ENCODE data around the gene DPYSL3. TPM values are rescaled to one million over a fixed set of nuclear protein-coding genes. Genes with fewer than 3 reads are reported as not detected.

Gene DPYSL3
- total RNA-seq, 1 experiment from 2014 or later = 17.2 TPM

- intact Hi-C loops (cut with micrococcal nuclease) = no loop called here
- Histone ChIP-seq H3K27ac (ENCODE audit: low read depth, low read length) (no peak overlapping the region), H3K4me1 (ENCODE audit: control insufficient read depth in 1 of 2, insufficient read depth in 2 of 2, low read length in 2 of 2) (no peaks in the 10 kb centered on the region), H4K20me1 (ENCODE audit: insufficient read depth) (no peaks in the 10 kb centered on the region), H3K9ac (ENCODE audit: low read length) (no peak overlapping the region), H3K9me3 (ENCODE audit: control insufficient read depth in 1 of 2, insufficient read depth in 1 of 2, low read depth in 1 of 2, low read length in 2 of 2) (no peaks in the 10 kb centered on the region), H2AFZ (ENCODE audit: low read depth, low read length, poor library complexity, severe bottlenecking) (no peak overlapping the region), H3K36me3 (ENCODE audit: control insufficient read depth in 1 of 2, insufficient read depth in 2 of 2, low read length in 2 of 2) (no peaks in the 10 kb centered on the region), H3K79me2 (ENCODE audit: insufficient read depth, low read length) (no peaks in the 10 kb centered on the region), H3K4me3 (replicated peaks in 1 of 2; ENCODE audit: low read depth in 1 of 2, low read length in 2 of 2) (no peak overlapping the region), H3K4me2 (ENCODE audit: low read length) (no peak overlapping the region), H3K27me3 (ENCODE audit: insufficient read depth, low read length) (no peaks in the 10 kb centered on the region), H3K9me2 (ENCODE audit: insufficient read depth) (no peaks in the 10 kb centered on the region)
- ATAC-seq (no peak), DNase-seq (ENCODE audit: low read depth, low spot score) (no peak)
- ChIA-PET POLR2A (no interaction called here), CTCF (no interaction called here), RAD21 (ENCODE audit: low non-redundant PET in 1 of 2, low total read pairs in 2 of 2, uncharacterized antibody in 2 of 2, unreplicated experiment in 2 of 2) (no interaction called here)
- BruUV-seq (replicated peaks) = no TSS peak
- no peak for TF ChIP-seq EGR1 (IDR thresholded peaks at IDR 0.05; ENCODE audit: low read depth)
- no peak for TF ChIP-seq RAD21 (IDR thresholded peaks at IDR 0.05; ENCODE audit: low read depth)
- no peak for TF ChIP-seq TCF7L2 (IDR thresholded peaks at IDR 0.05; ENCODE audit: borderline replicate concordance, extremely low read depth, insufficient read depth, insufficient read length)
- no peak for TF ChIP-seq FOSL1 (IDR thresholded peaks at IDR 0.05; ENCODE audit: low read depth)
Measured at GRCh38 chr5:147415651-147416050, 94.2 kb downstream of the DPYSL3 start.

- no peaks in the 10 kb centered on the region for H3K36me3 ChIP-seq (ENCODE audit: control insufficient read depth in 1 of 2, insufficient read depth in 2 of 2, low read length in 2 of 2)
- ChIA-PET RAD21 (ENCODE audit: low non-redundant PET in 1 of 2, low total read pairs in 2 of 2, uncharacterized antibody in 2 of 2, unreplicated experiment in 2 of 2) (no interaction called here), POLR2A (no interaction called here), CTCF (no interaction called here)
- no peaks in the 10 kb centered on the region for H3K9me3 ChIP-seq (ENCODE audit: control insufficient read depth in 1 of 2, insufficient read depth in 1 of 2, low read depth in 1 of 2, low read length in 2 of 2)
- H3K4me3 ChIP-seq (replicated peaks in 1 of 2; ENCODE audit: low read depth in 1 of 2, low read length in 2 of 2) = no peak overlapping the region
- no peak overlapping the region for H3K4me2 ChIP-seq (ENCODE audit: low read length)
- no peak for DNase-seq (ENCODE audit: low read depth, low spot score)
- no peak for ATAC-seq
- no peaks in the 10 kb centered on the region for H3K79me2 ChIP-seq (ENCODE audit: insufficient read depth, low read length)
- no peaks in the 10 kb centered on the region for H3K4me1 ChIP-seq (ENCODE audit: control insufficient read depth in 1 of 2, insufficient read depth in 2 of 2, low read length in 2 of 2)
- BruUV-seq (replicated peaks) = no TSS peak
- H3K27ac ChIP-seq (ENCODE audit: low read depth, low read length) = no peak overlapping the region
- H3K27me3 ChIP-seq (ENCODE audit: insufficient read depth, low read length) = no peaks in the 10 kb centered on the region
- intact Hi-C loops (cut with micrococcal nuclease) = no loop called here
- no peaks in the 10 kb centered on the region for H4K20me1 ChIP-seq (ENCODE audit: insufficient read depth)
- H2AFZ ChIP-seq (ENCODE audit: low read depth, low read length, poor library complexity, severe bottlenecking) = no peak overlapping the region
- H3K9me2 ChIP-seq (ENCODE audit: insufficient read depth) = no peaks in the 10 kb centered on the region
- TF ChIP-seq ELF1 (IDR thresholded peaks at IDR 0.05; ENCODE audit: borderline replicate concordance, low read depth) = no peak
- no peak for TF ChIP-seq ZNF274 (IDR thresholded peaks at IDR 0.05; ENCODE audit: low read depth, low read length)
- TF ChIP-seq POLR2A (IDR thresholded peaks at IDR 0.05; ENCODE audit: borderline replicate concordance, extremely low read depth, insufficient read depth, insufficient read length) = no peak
- TF ChIP-seq REST (IDR thresholded peaks at IDR 0.05; ENCODE audit: low read depth) = no peak
- no peak for TF ChIP-seq ATF3 (IDR thresholded peaks at IDR 0.05)
- TF ChIP-seq RAD21 (IDR thresholded peaks at IDR 0.05; ENCODE audit: low read depth) = no peak
- TF ChIP-seq SIN3A (IDR thresholded peaks at IDR 0.05; ENCODE audit: low read depth) = no peak
- no peak for TF ChIP-seq EZH2 (IDR thresholded peaks at IDR 0.05)
- no peak overlapping the region for H3K9ac ChIP-seq (ENCODE audit: low read length)
Measured at GRCh38 chr5:147413266-147413665, 96.6 kb downstream of the DPYSL3 start.
